Right renal pelvis (tissue), 4 donors: ENCODE results near the gene PLPP7. TPM values are rescaled to one million over a fixed set of nuclear protein-coding genes. Genes with fewer than 3 reads are reported as not detected.

Experiments used
- DNase-seq, 4 donors: peaks; one replicate each; pipeline ENCODE4 v3.0.0-alpha.2; 2013; ENCODE audit warnings: low read depth in 4 of 4, low spot score in 3 of 4, missing footprints in 1 of 4
- polyA plus RNA-seq, 4 donors: library from polyadenylated mRNA; unstranded; fragments of 120-200 nt; gene quantifications; one replicate each; pipeline ENCODE4 v1.2.1, GENCODE V29; 2013; ENCODE audit not compliant: insufficient read length in 4 of 4

Gene PLPP7
- polyA plus RNA-seq, 4 donors, result 1.9 to 3.5 (median 2.4) TPM

DNA sequence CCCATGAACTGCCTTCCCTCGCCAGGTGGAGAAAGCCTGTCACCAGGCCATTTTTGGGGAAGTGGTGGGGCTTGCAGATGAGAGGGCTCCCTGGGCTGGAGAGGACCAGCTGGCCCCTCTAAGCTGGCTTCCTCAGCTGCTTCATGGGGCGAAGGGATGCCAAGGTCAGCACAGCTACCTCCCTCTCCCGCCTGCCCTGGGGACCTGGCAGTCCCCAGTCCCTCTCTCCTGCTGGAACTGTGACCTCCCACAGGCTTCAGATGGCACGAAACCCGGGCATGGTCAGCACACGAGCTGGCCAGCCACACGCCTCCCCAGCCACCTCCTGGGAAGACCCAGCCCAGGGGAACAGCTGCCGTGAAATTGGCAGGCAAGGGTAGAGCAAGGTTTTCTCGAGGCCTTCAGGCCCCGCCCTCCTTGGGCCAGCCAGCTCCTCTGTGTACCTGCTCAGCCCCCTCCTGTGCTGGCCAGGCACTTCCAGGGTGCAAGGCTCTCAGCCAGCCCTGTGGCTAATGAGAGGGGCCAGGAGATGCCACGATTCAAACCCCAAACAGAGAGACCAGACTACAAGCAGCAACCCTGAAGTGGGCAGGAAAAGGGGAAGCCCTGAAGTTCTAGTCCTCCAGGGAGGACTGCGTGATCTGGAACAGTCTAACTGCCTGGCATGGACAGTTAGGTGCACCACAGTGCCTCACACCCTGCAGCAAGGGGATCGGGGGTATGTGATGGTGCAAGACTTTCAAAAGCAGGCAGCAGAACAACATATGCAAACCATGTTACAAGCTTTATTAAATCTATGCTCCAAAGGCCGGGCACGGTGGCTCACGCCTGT lies 12.9 kb downstream of the PLPP7 start:
- no peak for DNase-seq

DNA sequence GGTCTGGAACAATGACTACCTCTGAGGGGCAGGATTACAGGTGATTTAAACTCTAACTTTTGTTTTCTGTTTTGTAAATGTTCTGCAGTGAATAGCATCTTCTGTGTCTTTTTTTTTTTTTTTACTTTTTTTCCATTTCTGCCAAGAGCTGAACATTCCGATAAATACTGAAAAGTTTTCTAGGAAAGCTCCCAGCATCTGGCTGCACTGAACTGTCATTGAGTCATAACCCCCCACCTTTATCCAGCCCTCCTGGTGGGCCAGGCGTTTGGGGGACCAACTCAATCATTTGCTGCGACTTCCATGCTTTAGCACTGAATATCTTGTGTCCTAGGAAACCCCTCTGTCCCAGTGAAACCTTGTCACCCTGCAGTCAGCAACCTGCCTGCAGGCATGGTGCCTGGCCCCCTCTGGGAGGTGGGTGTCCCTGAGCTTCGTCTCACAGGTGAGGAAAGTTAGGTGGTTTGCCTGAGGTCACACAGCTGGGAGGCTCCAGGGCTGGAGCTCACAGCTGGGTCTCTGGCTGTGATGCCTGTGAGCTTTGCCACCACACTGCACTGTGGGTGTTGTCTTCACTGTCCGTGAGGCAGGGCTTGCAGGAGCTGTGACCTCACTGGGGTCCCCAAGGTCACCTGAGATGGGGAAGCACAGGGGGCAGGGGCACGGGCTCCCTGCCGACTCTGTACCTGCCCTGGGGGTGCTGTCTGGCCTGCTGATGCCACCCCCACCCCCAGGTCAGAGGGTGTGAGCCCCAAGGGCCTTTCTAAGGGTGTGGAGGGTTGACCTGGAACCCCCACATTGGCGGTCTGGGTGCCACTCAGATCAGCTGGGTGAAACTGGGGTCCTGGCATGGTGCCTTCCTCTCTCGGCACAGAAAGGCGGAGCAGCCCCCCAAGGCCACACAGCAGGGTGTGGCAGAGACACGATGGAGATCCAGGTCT lies 14.1 kb downstream of the PLPP7 start:
- DNase-seq, result no peak

DNA sequence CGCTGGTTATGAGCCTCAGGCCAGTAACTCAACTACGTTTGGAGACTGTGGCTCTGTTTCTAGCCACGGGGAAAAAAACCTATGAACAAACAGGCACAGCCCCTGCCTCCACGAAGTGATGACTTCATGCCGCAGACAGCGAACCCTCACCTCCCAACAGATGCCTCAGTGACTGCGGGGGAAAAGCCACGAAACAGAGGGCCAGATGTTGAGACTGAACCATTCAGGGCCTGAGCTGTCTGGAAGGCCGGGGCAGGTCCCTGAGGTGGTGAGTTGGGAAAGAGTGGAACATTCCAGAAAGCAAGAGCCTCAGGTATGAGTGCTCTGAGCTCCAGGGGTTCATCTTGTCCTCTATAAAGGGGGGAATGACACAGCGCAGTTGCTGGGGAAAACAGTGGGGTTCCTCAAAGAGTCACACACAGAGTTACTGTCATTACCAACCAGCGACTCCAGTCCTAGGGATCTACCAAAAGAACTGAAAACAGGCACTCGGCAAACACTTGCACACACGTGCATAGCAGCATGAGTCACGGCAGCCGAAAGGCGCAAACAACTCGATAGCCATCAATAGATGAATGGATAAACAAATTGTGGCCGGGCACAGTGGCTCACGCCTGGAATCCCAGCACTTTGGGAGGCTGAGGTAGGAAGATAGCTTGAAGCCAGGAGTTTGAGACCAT lies 15.3 kb downstream of the PLPP7 start:
- no peak for DNase-seq

DNA sequence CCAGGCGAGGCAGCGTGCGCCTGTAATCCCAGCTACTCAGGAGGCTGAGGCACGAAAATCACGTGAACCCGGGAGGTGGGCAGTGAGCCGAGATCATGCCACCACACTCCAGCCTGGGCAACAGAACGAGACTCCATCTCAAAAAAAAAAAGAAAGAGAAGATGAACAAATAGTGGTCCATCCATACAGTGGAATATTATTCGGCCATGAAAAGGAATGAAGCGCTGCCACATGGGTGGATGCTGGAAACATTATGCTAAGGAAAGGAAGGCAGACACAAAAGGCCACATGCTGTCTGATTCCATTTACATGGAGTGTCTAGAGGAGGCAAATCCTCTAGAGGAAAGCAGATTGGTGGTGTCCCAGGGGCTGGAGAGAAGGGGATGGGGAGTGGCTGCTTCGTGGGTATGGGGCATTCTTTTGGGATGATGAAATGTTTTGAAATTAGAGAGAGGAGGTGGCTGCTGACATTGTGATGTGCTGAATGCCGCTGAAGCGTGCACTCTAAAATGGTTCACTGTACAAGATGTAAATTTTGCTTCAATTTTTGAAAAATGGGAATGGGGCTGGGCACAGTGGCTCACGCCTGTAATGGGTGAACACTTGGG lies 17.0 kb downstream of the PLPP7 start:
- DNase-seq, result no peak

DNA sequence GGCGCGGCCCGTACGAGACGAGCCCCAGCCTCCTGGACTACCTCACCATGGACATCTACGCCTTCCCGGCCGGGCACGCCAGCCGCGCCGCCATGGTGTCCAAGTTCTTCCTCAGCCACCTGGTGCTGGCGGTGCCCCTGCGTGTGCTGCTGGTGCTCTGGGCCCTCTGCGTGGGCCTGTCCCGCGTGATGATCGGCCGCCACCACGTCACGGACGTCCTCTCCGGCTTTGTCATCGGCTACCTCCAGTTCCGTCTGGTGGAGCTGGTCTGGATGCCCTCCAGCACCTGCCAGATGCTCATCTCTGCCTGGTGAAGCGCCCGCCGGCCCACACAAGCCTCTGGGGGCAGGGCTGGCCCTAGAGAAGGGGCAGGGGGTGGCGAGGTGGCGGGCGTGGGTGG lies 18.5 kb downstream of the PLPP7 start:
- no peak for DNase-seq

DNA sequence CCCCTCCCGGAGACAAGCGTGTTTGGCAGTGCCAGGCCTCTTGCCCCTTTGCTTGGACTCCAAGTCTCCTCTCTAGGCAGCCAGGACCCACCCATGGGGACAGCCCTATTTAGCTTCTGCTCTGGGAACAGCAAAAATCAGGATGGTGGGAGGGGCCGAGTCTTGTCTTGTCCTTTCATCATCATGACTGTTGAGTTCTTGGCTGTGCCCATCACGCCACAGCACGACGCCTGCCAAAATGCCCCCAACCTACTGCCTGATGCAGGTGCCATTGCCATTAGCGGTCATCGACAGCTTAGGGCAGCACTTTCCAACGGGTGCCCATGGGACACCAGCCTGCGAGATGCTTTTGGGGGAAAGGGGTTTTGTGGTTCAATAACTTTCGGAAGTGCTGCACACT lies 18.9 kb downstream of the PLPP7 start:
- DNase-seq, result no peak

DNA sequence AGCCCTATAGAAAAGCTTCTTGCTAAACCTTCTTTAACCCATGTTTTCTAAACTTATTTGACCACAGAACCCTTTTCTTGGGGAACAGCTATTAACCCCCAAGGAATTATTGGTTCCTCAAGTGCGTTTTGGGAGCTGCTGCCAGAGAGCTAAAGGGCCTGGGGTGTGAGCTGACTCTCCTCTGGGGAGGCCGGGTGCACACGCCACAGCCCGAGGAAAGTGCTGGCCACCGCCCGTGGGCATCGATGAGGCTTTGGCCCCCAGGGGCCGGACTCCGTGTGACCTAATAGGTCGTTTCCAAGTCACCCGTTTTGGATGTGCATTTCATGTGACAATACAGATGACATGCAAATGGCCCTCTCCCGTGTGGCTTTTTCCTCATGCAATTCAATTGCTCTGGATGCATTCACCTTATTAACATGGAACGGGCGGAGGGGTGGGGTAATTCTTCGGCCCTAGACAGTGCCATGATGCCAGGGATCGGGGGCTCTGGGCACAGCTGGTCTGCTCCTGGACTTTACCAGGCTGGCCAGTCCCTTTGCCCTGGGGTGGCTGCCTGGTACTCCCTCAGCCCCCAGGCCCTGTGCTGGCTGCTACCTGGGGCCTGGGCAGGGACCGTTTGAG lies 19.5 kb downstream of the PLPP7 start:
- DNase-seq, result no peak

DNA sequence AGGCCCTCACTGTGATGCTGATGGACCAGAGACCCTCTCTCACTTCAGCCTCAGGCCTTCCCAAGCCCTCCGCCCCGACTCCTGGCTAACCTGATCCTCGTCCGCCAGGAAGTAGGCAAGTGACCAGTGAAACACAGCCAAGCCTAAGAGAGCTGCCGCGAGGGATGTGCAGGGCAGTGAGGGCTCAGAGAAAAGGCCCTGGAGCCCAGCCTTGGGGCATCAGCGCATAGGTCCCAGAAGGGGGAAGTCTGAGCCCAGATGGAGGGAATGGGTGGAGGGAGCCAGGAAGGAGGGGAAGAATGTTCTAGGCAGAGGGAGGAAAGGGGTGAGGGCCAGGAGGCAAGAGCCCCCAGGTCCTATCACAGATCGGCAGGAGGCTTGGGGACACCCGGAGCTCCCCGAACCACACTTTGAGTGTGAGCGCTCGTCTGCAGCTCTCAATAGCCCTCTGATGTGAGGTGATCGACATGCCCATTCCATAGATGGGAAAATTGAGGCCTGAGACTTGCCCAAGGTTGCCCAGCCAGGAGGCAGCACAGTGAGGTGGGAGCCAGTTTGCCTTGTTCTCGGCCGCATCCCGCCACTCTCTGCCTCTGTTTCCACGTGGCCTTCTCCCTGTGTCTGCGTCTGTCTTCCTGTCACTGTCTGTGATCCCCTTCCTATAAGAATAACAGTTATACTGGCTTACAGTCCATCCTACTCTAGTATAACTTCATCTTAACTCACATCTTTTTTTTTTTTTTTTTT lies 20.2 kb downstream of the PLPP7 start:
- DNase-seq, result no peak

DNA sequence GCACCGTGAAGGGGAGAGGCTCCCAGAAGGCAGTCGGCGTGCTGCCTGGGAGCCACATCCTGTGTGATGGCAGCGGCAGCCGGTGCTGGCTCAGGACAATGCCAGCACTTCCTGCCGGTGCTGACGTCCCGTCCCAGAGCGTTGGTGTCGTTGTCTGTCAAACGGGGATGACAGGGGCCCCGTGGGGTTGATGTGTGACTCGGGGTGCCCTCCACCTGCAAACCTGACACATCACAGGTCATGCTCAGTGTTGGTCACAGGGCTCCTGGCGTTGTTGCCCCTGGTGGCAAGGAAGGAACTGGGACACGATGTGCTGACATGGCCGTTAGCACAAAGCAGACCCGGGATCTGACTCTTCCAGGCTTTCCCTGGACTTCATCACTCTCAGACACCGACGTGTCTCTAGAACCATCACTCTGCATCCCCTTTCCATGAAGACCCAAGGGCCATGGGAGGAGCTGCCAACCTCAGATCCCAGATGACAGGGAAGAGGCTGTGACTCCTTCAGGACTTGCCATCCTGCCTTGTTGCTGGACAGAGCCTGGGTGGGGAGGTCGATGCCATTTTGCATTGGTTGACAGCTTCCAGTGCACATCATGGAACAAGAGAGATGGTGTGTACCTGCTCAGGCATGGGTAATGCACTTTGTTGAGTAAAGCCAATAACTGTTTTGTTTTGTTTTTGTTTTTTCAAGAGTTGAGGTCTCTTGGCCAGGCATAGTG lies 21.5 kb downstream of the PLPP7 start:
- DNase-seq, result no peak

DNA sequence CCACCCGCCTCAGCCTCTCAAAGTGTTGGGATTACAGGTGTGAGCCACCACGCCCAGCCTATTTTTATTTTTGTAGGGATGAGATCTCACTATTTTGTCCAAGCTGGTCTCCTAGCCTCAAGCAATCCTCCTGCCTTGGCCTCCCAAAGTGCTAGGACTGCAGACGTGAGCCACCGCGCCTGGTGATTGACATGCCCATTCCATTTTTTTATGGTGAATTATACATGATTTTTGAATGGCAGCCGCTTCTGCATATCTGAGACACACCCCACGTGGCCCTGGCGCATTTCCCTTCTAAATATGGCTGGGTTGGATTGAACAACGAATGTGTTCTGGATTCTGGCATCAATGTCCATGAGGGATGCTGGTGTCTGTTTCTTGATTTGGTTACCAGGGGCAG lies 22.7 kb downstream of the PLPP7 start:
- no peak for DNase-seq

DNA sequence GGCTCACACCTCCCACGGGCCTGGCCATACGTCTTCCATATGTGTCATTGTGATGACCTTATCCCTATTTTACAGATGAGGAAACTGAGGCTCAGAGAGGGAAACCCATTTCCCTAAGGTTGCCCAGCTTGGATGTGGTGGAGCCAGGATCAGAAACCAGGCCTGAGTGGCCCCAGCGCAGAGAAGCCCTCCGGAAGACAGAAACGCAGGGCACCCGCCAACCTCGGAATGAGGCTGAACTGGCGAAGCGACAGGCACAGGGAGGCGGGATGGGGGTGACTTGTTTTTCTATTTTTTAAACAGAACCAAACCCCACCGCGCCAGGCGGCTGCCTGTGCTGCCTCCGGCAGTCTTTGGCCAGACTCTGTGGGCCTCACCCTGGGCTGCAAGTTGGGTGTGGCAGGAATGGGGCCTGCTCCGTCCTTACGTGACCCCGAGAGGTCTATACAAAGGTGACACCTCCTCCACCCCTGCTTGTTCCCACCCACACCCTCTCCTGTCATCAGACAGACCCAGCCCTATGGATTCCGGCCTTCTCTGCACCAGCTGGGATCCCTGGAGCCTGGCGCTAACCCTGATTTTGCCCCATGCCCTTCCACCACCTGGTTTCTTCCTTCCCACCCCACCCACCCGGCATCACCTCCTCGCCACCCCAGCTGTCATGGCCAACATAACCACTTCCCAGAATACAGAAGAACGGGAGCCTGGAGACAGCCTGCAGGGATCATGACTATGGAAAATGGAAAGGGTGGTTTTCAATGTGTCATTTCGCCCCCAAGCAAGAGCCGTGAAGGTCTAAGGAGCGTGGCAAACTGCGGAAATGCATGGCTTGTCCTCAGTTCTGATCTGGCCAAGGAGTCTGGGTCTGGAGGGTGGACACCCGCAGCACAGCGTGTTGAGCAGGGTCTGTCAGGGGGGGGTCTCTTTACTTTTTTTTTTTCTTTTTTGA lies 23.6 kb downstream of the PLPP7 start:
- DNase-seq, result no peak

DNA sequence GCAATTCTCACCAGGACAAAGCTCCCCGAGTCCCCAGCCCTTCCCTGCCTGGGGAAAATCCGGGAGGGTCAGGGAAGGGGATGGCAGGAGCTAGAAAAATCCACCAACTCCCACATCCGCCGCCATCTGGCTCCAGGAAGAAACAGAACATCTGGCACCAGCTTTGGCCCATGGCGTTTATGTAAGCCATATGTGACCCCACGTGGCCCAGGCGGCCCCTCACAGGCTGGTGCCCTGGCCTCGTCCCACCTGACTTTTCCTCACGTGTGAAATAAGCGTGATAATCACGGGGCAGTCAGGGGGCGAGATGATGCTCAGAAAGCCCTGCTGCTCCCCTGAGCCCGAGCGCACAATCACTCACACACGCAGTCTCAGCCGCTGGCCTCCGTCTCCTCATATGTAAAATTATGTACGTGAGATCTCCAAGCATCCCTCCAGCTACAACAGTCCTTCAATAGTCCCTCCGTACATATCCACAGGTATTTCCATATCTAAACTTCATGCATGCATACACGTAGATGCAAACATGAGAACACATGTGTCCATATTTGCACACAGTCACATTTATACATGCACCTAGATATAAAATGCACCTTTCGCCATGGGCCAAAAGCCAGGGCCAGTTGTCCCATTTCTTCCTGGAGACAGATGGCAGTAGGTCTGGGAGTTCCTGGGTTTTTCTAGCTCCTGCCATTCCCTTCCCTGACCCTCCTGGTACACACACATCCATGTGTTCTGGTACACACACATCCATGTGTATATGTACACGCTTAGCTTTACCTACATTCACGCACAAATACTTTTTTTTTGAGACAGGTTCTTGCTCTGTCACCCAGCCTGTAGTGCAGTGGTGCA lies 28.9 kb downstream of the PLPP7 start:
- no peak for DNase-seq

DNA sequence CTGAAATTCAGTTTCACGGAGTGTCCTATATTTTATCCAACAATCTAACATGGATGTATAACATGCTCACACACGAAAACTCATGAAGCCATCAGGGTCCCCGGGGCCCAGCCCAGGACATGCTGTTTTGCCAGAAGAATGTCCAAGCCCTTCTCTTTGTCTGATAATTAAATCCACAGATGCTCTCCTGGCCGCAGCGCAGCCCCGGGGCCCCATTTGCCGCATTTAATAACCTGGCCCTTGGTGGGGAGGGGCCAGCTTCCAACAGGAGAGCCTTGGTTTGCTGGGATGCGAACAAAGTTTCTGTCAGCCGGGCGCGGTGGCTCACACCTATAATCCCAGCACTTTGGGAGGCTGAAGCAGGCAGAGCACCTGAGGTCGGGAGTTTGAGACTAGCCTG lies 30.0 kb downstream of the PLPP7 start:
- no peak for DNase-seq

DNA sequence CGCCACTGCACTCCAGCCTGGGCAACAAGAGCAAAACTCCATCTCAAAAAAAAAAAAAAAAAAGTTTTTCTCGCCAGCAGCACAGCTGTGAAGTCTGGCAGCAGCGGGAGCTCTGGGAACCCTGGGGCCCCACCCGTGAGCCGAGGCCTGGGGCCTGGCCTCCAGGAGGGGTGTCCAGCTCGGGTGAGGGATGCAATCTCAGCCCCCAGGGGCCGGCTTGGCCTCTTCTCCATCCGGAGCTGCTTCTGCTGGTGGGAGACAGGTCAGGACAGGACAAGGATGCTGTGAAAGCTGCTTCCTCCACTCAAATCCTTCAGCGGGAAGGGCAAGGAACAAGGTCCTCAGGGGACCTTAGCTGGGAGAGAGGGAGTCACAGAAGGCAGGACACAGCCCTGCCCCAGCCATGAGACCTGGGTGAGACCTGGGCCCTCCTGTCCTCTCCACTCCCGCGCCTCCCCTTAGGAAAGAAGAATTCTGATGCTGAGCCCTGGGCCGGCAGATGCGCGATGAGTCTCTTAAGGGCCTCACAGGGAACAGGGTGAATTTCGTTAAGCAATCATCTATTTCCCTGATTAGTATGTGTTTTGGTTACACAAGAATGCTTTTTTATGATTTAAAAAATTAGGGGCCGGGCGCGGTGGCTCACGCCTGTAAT lies 30.6 kb downstream of the PLPP7 start:
- DNase-seq, result no peak

DNA sequence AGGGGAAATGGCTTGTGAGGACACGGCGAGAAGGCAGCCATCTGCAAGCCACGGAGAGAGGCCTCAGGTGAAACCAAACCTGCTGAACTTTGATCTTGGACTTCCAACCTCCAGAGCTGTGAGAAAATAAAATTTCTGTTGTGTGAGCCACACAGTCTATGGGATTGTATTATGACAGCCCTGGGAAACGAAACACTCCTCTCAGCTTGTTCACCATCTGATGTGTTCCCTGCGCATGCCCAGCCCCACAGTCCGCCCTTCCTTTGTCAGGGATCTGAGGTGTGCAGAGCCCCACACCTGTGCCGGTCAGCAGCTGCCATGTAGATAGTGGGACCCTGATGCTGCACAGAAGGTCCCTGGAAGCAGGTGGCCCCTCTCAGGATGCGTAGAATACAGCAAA lies 34.1 kb downstream of the PLPP7 start:
- DNase-seq, result no peak
